SK-N-SH (cell line): Measurements from ENCODE around the gene PQBP1. TPM values are rescaled to one million over a fixed set of nuclear protein-coding genes. Genes with fewer than 3 reads are reported as not detected.

Source experiments
- CTCF ChIA-PET: fragments of 300-600, 350-600 bp; formaldehyde crosslinking; extraction: SDS; loops from one replicate; lab custom pipeline; 2021; lab: Yijun Ruan, JAX
- POLR2A ChIA-PET: fragments of 350-600 bp; sonication (Branson Sonifier 250); formaldehyde crosslinking; extraction: SDS; loops from one replicate; lab custom pipeline; 2020; ENCODE audit warnings: antibody characterized with exemption, inconsistent platforms; lab: Yijun Ruan, JAX
- DNase-seq: peaks from one replicate; pipeline ENCODE4 v3.0.0; 2012
- H2AFZ ChIP-seq: fragments of 200-600 bp; sonication (generic); 2 replicates; pipeline ENCODE4 v1.8.1; 2016; ENCODE audit warnings: antibody characterized with exemption, mild to moderate bottlenecking, low read depth
- H3F3A ChIP-seq: fragments of 200-600 bp; sonication (generic); replicated peaks from 2 replicates; pipeline ENCODE3; 2016; ENCODE audit warnings: antibody characterized with exemption, mild to moderate bottlenecking; ENCODE audit not compliant: insufficient read depth
- H3K27ac ChIP-seq, 2 experiments: fragments of 200-500 bp in 1 of 2; fragments of 200-600 bp in 1 of 2; sonication (Bioruptor generic) in 1 of 2; sonication (generic), shearing (Covaris generic) in 1 of 2; 2 replicates each; pipeline versions ENCODE4 v1.5.1 to v1.6.1; 2014 to 2016; ENCODE audit warnings: low read depth in 2 of 2, inconsistent platforms in 1 of 2, low read length in 1 of 2, mild to moderate bottlenecking in 1 of 2, mixed read lengths in 1 of 2
- H3K27me3 ChIP-seq: fragments of 200-600 bp; sonication (generic), shearing (Covaris generic); 2 replicates; pipeline ENCODE4 v1.6.1; 2016; ENCODE audit warnings: mixed run types; ENCODE audit not compliant: insufficient read depth
- H3K36me3 ChIP-seq, 2 experiments: fragments of 200-500 bp in 1 of 2; fragments of 200-600 bp in 1 of 2; sonication (Bioruptor generic) in 1 of 2; sonication (generic) in 1 of 2; replicated peaks in 1 of 2; 2 replicates each; pipeline versions ENCODE3 to v1.5.1; 2014 to 2016; ENCODE audit warnings: low read length in 1 of 2, mild to moderate bottlenecking in 1 of 2; ENCODE audit not compliant: insufficient read depth in 2 of 2, control insufficient read depth in 1 of 2
- H3K4me1 ChIP-seq, 2 experiments: fragments of 200-500 bp in 1 of 2; fragments of 200-600 bp in 1 of 2; sonication (Bioruptor generic) in 1 of 2; sonication (generic), shearing (Covaris generic) in 1 of 2; 2 replicates each; pipeline versions ENCODE4 v1.5.1 to v1.6.1; 2014 to 2016; ENCODE audit warnings: low read depth in 1 of 2, low read length in 1 of 2, mixed run types in 1 of 2; ENCODE audit not compliant: insufficient read depth in 2 of 2, control insufficient read depth in 1 of 2
- H3K4me2 ChIP-seq: fragments of 200-600 bp; sonication (generic), shearing (Covaris generic); 2 replicates; pipeline ENCODE4 v1.6.1; 2017; ENCODE audit warnings: mixed run types
- H3K4me3 ChIP-seq, 2 experiments: fragments of 200-500 bp in 1 of 2; fragments of 200-600 bp in 1 of 2; sonication (Bioruptor generic) in 1 of 2; sonication (generic), shearing (Covaris generic) in 1 of 2; 2 replicates each; pipeline versions ENCODE4 v1.5.1 to v1.8.1; 2014 to 2016; ENCODE audit warnings: low read depth in 2 of 2, inconsistent platforms in 1 of 2, low read length in 1 of 2, mild to moderate bottlenecking in 1 of 2, mixed read lengths in 1 of 2, moderate library complexity in 1 of 2
- H3K79me2 ChIP-seq: fragments of 200-600 bp; sonication (generic); 2 replicates; pipeline ENCODE4 v1.8.1; 2017; ENCODE audit warnings: mild to moderate bottlenecking; ENCODE audit not compliant: insufficient read depth
- H3K9ac ChIP-seq: fragments of 200-600 bp; sonication (generic); 2 replicates; pipeline ENCODE4 v1.6.1; 2017; ENCODE audit warnings: mixed run types
- H3K9me2 ChIP-seq: fragments of 200-600 bp; sonication (generic); 2 replicates; pipeline ENCODE4 v1.6.1; 2017; ENCODE audit warnings: mixed run types
- H3K9me3 ChIP-seq: fragments of 200-600 bp; sonication (generic); 2 replicates; pipeline ENCODE4 v1.6.1; 2017; ENCODE audit warnings: mixed run types, mild to moderate bottlenecking, moderate library complexity
- H4K20me1 ChIP-seq: fragments of 200-600 bp; sonication (generic); 2 replicates; pipeline ENCODE4 v1.6.1; 2017; ENCODE audit warnings: mild to moderate bottlenecking, mixed run types; ENCODE audit not compliant: insufficient read depth
- EP300 ChIP-seq, 2 experiments: IDR thresholded peaks; 2 replicates each; pipeline versions ENCODE4 v1.4.0 to v1.6.1; 2012; ENCODE audit warnings: borderline replicate concordance in 1 of 2, low read depth in 1 of 2, low read length in 1 of 2
- FOXM1 ChIP-seq: IDR thresholded peaks from 2 replicates; pipeline ENCODE4 v1.4.0; 2012; ENCODE audit warnings: low read depth, mild to moderate bottlenecking
- TAF1 ChIP-seq: IDR thresholded peaks from 2 replicates; pipeline ENCODE4 v1.6.1; 2012; ENCODE audit warnings: low read depth, mild to moderate bottlenecking, low read length, moderate library complexity, borderline replicate concordance
- TEAD4 ChIP-seq: IDR thresholded peaks from 2 replicates; pipeline ENCODE4 v1.4.0; 2012; ENCODE audit warnings: mild to moderate bottlenecking, borderline replicate concordance; ENCODE audit not compliant: insufficient read depth
- WGBS: methylation state at CpG from one replicate; pipeline ENCODE4 v1.1.6; 2017; ENCODE audit warnings: low lambda C conversion rate; 5-methylcytosine and 5-hydroxymethylcytosine counted together
- polyA plus RNA-seq, 3 experiments: library from polyadenylated mRNA; depleted of rRNA; stranded (reverse); fragments of >200 nt; gene quantifications; 2 replicates each; pipeline ENCODE4 v1.2.3, GENCODE V29; 2012
- TF ChIP-seq, protein P1 (sequence below): IDR thresholded peaks from 2 replicates; pipeline ENCODE4 v1.6.1; 2012; ENCODE audit warnings: mild to moderate bottlenecking, low read depth, low read length, moderate library complexity
- TF ChIP-seq, protein P2 (sequence below): IDR thresholded peaks from 2 replicates; pipeline ENCODE4; 2012
- TF ChIP-seq, protein P3 (sequence below): IDR thresholded peaks from 2 replicates; pipeline ENCODE4 v1.4.0; 2012; ENCODE audit warnings: low read depth, borderline replicate concordance

The PQBP1 gene
- polyA plus RNA-seq, 1 of the 3 experiments (the other 2 are of a cell fraction) = 113 TPM

DNA sequence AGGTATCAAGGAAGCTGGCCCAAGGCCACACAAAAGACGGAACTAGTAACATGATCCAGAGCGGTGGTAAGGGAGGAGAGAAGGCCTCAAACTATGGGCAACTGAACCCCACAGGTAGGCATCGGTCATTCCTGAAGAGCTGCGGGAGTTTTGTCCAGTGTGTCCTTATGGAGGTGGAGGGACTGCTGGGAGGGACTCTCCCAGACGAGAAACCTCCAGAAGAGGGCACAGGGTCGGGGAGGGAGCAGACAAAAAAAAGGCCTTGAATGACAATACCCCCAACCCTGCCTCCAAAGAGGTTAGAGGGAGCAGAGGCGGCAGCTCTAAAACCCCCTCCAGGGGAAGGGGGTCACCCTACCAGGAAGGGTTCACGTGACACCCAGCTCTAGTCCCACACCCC is 6.5 kb downstream of the PQBP1 start:
- Histone ChIP-seq H3K9me2 (no peaks in the 10 kb centered on the region), H3K27ac (no peak overlapping the region), H3K9me3 (no peaks in the 10 kb centered on the region), H3K79me2 (peaks cover 24% of the 10 kb centered on the region), H3K36me3 (peaks cover 7 to 45% of the 10 kb centered on the region in 2 experiments), H3K4me1 (no peaks in the 10 kb centered on the region; a peak in 1 of 4 replicates), H2AFZ (no peak overlapping the region), H3K4me3 (no peak overlapping the region), H3K9ac (no peak overlapping the region), H3K27me3 (no peaks in the 10 kb centered on the region), H3F3A (peaks cover 3% of the 10 kb centered on the region), H3K4me2 (no peak overlapping the region), H4K20me1 (0 out of 2 replicates have a peak, but pooled peaks cover 5% of the 10 kb centered on the region)
- TF ChIP-seq, protein P1, sequence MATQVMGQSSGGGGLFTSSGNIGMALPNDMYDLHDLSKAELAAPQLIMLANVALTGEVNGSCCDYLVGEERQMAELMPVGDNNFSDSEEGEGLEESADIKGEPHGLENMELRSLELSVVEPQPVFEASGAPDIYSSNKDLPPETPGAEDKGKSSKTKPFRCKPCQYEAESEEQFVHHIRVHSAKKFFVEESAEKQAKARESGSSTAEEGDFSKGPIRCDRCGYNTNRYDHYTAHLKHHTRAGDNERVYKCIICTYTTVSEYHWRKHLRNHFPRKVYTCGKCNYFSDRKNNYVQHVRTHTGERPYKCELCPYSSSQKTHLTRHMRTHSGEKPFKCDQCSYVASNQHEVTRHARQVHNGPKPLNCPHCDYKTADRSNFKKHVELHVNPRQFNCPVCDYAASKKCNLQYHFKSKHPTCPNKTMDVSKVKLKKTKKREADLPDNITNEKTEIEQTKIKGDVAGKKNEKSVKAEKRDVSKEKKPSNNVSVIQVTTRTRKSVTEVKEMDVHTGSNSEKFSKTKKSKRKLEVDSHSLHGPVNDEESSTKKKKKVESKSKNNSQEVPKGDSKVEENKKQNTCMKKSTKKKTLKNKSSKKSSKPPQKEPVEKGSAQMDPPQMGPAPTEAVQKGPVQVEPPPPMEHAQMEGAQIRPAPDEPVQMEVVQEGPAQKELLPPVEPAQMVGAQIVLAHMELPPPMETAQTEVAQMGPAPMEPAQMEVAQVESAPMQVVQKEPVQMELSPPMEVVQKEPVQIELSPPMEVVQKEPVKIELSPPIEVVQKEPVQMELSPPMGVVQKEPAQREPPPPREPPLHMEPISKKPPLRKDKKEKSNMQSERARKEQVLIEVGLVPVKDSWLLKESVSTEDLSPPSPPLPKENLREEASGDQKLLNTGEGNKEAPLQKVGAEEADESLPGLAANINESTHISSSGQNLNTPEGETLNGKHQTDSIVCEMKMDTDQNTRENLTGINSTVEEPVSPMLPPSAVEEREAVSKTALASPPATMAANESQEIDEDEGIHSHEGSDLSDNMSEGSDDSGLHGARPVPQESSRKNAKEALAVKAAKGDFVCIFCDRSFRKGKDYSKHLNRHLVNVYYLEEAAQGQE = no peak
- TF ChIP-seq EP300 (IDR thresholded peaks at IDR 0.05; ENCODE audit: borderline replicate concordance in 1 of 2, low read depth in 1 of 2, low read length in 1 of 2) = no peak
- ChIA-PET POLR2A (no interaction called here), CTCF (interaction anchor here (0.7 to 2.9 kb wide), 2 partner anchors 11 to 63 kb away, joined by 3 to 12 read pairs; no protein-coding TSS in a partner anchor)
- 94% methylated on average over 7 of the region's 8 CpGs for WGBS
- DNase-seq = no peak

DNA sequence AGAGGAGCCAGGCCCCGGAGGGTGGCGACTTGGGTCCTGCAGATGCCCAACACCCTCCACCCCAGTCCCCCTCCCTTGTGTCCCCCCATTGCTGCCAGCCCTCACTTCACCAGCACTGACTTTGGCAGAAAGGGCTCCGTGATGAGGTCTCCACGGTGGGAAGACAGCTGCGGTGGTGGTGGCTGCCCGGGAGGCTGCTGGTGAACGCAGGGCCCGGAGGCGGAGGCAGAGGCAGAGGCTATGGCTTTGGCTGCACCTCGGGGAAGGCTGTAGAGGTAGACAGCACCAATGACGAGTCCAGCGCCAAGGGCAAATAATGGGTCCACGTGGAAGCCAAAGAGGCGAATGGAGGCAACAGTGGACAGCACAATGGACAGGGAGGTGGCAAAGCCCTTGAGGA is 6.9 kb downstream of the PQBP1 start:
- POLR2A ChIA-PET = no interaction called here
- 97% methylated on average over 12 of the region's 14 CpGs for WGBS
- DNase-seq = no peak
- Histone ChIP-seq H3K4me2 (no peak overlapping the region), H3K4me3 (no peak overlapping the region), H3K9me2 (no peaks in the 10 kb centered on the region), H3F3A (peaks cover 3% of the 10 kb centered on the region), H3K9ac (no peak overlapping the region), H2AFZ (no peak overlapping the region), H3K9me3 (no peaks in the 10 kb centered on the region), H3K79me2 (peaks cover 24% of the 10 kb centered on the region), H3K36me3 (peaks cover 8 to 49% of the 10 kb centered on the region in 2 experiments), H3K4me1 (peaks cover 0 to under 1% of the 10 kb centered on the region in 2 experiments; a peak in 1 of 4 replicates), H4K20me1 (0 out of 2 replicates have a peak, but pooled peaks cover 7% of the 10 kb centered on the region), H3K27ac (no peak overlapping the region), H3K27me3 (no peaks in the 10 kb centered on the region)
- no peak for TF ChIP-seq TAF1
- TF ChIP-seq TEAD4 = no peak
- no peak for TF ChIP-seq FOXM1
- CTCF ChIA-PET = interaction anchor here (2.9 kb wide), 1 partner anchor 11 kb away, joined by 12 read pairs; no protein-coding TSS in a partner anchor

DNA sequence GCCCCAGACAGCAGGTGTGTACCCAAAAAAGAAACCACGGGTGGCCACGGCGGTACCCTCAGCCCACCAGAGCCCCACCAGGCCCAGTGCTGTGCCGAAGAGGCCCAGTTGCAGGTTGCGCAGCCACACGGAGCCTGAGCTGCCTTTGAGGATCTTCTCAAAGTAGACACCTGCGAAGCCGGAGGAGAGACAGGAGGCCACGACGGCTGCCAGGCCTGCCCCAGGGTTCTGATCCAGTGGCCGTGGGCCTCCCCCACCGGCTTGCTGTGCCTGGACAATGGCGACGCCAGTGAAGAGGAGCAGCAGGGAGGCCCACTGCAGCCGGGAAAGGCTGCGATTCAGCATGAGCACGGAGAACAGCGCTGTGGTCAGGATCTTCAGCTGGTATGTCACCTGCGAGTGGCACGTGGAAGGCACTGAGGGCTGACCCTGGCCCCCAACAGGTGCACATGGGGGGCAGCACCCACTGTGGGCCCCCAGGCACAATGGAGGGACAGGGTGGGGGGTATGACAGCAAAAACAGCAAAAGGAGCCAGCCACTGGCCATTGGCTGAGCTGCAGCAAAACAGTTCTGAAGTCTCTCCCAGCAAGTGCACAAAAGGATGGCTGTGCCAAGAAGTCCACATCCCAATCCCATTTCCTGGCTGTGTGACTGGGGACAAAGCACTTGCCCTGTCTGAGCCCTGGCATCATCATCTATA is 7.5 kb downstream of the PQBP1 start:
- Histone ChIP-seq H3K36me3 (peaks cover 8 to 51% of the 10 kb centered on the region in 2 experiments), H3K9ac (no peak overlapping the region), H3K79me2 (peaks cover 26% of the 10 kb centered on the region), H3K4me1 (peaks cover 0 to 7% of the 10 kb centered on the region in 2 experiments; a peak in 1 of 4 replicates), H2AFZ (no peak overlapping the region), H3K4me2 (no peak overlapping the region), H3K9me3 (no peaks in the 10 kb centered on the region), H3K27me3 (no peaks in the 10 kb centered on the region), H3F3A (peaks cover 3% of the 10 kb centered on the region), H3K4me3 (no peak overlapping the region), H3K9me2 (no peaks in the 10 kb centered on the region), H3K27ac (no peak overlapping the region), H4K20me1 (0 out of 2 replicates have a peak, but pooled peaks cover 13% of the 10 kb centered on the region)
- no peak for DNase-seq
- TF ChIP-seq, protein P2, sequence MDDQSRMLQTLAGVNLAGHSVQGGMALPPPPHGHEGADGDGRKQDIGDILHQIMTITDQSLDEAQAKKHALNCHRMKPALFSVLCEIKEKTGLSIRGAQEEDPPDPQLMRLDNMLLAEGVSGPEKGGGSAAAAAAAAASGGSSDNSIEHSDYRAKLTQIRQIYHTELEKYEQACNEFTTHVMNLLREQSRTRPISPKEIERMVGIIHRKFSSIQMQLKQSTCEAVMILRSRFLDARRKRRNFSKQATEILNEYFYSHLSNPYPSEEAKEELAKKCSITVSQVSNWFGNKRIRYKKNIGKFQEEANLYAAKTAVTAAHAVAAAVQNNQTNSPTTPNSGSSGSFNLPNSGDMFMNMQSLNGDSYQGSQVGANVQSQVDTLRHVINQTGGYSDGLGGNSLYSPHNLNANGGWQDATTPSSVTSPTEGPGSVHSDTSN = no peak
- TF ChIP-seq, protein P3, sequence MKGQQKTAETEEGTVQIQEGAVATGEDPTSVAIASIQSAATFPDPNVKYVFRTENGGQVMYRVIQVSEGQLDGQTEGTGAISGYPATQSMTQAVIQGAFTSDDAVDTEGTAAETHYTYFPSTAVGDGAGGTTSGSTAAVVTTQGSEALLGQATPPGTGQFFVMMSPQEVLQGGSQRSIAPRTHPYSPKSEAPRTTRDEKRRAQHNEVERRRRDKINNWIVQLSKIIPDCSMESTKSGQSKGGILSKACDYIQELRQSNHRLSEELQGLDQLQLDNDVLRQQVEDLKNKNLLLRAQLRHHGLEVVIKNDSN = no peak
- no peak for TF ChIP-seq EP300 (IDR thresholded peaks at IDR 0.05; ENCODE audit: borderline replicate concordance in 1 of 2, low read depth in 1 of 2, low read length in 1 of 2)
- TF ChIP-seq, protein P1 = no peak
- WGBS = 98% methylated on average over 8 of the region's 20 CpGs
- ChIA-PET POLR2A (no interaction called here), CTCF (no interaction called here)
